OCI-LY1 (cell line): Measurements from ENCODE around the gene OR5P2.

Source experiments
- EZH2 ChIP-seq: fragments of 200-600 bp; sonication (generic), shearing (Covaris generic); IDR thresholded peaks from 2 replicates; pipeline ENCODE4 v1.8.0; 2017; ENCODE audit warnings: borderline replicate concordance, mixed run types, mild to moderate bottlenecking, antibody characterized with exemption, low read length, moderate library complexity, mixed read lengths
- TF ChIP-seq, protein P1 (sequence below): fragments of 200-600 bp; sonication (generic), shearing (Covaris generic); IDR thresholded peaks from 2 replicates; pipeline ENCODE4 v1.5.1; 2017; ENCODE audit warnings: mild to moderate bottlenecking, antibody characterized with exemption, low read length, moderate library complexity, mixed read lengths

- TF ChIP-seq, protein P1, sequence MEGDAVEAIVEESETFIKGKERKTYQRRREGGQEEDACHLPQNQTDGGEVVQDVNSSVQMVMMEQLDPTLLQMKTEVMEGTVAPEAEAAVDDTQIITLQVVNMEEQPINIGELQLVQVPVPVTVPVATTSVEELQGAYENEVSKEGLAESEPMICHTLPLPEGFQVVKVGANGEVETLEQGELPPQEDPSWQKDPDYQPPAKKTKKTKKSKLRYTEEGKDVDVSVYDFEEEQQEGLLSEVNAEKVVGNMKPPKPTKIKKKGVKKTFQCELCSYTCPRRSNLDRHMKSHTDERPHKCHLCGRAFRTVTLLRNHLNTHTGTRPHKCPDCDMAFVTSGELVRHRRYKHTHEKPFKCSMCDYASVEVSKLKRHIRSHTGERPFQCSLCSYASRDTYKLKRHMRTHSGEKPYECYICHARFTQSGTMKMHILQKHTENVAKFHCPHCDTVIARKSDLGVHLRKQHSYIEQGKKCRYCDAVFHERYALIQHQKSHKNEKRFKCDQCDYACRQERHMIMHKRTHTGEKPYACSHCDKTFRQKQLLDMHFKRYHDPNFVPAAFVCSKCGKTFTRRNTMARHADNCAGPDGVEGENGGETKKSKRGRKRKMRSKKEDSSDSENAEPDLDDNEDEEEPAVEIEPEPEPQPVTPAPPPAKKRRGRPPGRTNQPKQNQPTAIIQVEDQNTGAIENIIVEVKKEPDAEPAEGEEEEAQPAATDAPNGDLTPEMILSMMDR = no peak
- TF ChIP-seq EZH2 = no peak
Measured at GRCh38 chr11:7830740-7831139, 34.0 kb upstream of the OR5P2 start, which contains the start of gene OR5P3.
